GM23338 (cell line): ENCODE results near the gene THNSL1. TPM values are rescaled to one million over a fixed set of nuclear protein-coding genes. Genes with fewer than 3 reads are reported as not detected.

Experiments used
- ATAC-seq: fragments of 200-7000 bp; cut with Tn5 transposase; 3 replicates; pipeline ENCODE4 v1.9.1; 2020
- DNase-seq: peaks from one replicate; pipeline ENCODE4 v3.0.0-alpha.2; 2015; ENCODE audit warnings: low spot score
- H2AFZ ChIP-seq: fragments of 200-600 bp; sonication (generic); 2 replicates; pipeline ENCODE4 v1.8.0; 2016; ENCODE audit warnings: antibody characterized with exemption, mild to moderate bottlenecking, moderate library complexity
- H3F3A ChIP-seq: fragments of 200-600 bp; sonication (generic); replicated peaks from 2 replicates; pipeline ENCODE4 v1.8.0; 2017; ENCODE audit warnings: antibody characterized with exemption, mixed run types, low read depth
- H3K27ac ChIP-seq: fragments of 200-600 bp; sonication (generic); 2 replicates; pipeline ENCODE4 v1.6.1; 2016; ENCODE audit warnings: low read depth
- H3K27me3 ChIP-seq: fragments of 200-600 bp; sonication (generic); 2 replicates; pipeline ENCODE4 v1.8.0; 2016; ENCODE audit warnings: mild to moderate bottlenecking, mixed run types, moderate library complexity; ENCODE audit not compliant: insufficient read depth
- H3K36me3 ChIP-seq: fragments of 200-600 bp; sonication (generic); 2 replicates; pipeline ENCODE4 v1.8.0; 2016; ENCODE audit warnings: mild to moderate bottlenecking; ENCODE audit not compliant: insufficient read depth
- H3K4me1 ChIP-seq: fragments of 200-600 bp; sonication (generic); 2 replicates; pipeline ENCODE4 v1.8.0; 2016; ENCODE audit warnings: mild to moderate bottlenecking, moderate library complexity; ENCODE audit not compliant: insufficient read depth
- H3K4me2 ChIP-seq: fragments of 200-600 bp; sonication (generic); 2 replicates; pipeline ENCODE4 v1.7.1; 2017; ENCODE audit warnings: mixed run types
- H3K4me3 ChIP-seq: fragments of 200-600 bp; sonication (generic); 2 replicates; pipeline ENCODE4 v1.6.1; 2016; ENCODE audit warnings: mixed run types
- H3K79me2 ChIP-seq: fragments of 200-600 bp; sonication (generic); replicated peaks from 2 replicates; pipeline ENCODE4 v1.8.0; 2017; ENCODE audit warnings: mild to moderate bottlenecking; ENCODE audit not compliant: insufficient read depth
- H3K9me2 ChIP-seq: fragments of 200-600 bp; sonication (generic); 2 replicates; pipeline ENCODE4 v1.8.0; 2017; ENCODE audit not compliant: insufficient read depth
- H4K20me1 ChIP-seq: fragments of 200-600 bp; sonication (generic); replicated peaks from 2 replicates; pipeline ENCODE4 v1.8.0; 2017; ENCODE audit warnings: mild to moderate bottlenecking; ENCODE audit not compliant: insufficient read depth
- H3K27ac Mint-ChIP-seq: 2 replicates; pipeline ENCODE4 v1.8.0; 2020; ENCODE audit warnings: inconsistent platforms, mild to moderate bottlenecking, moderate library complexity, mixed read lengths
- H3K27me3 Mint-ChIP-seq: 3 replicates; pipeline ENCODE4 v1.8.0; 2022; ENCODE audit warnings: low read depth, mild to moderate bottlenecking, moderate library complexity, mixed read lengths, inconsistent platforms; ENCODE audit not compliant: insufficient read depth, poor library complexity
- H3K36me3 Mint-ChIP-seq: 3 replicates; pipeline ENCODE4 v1.8.0; 2021; ENCODE audit warnings: low read depth, mild to moderate bottlenecking, inconsistent platforms, moderate library complexity, mixed read lengths
- H3K4me1 Mint-ChIP-seq: 3 replicates; pipeline ENCODE4 v1.8.0; 2020; ENCODE audit warnings: mild to moderate bottlenecking, inconsistent platforms, mixed read lengths
- H3K4me3 Mint-ChIP-seq: 3 replicates; pipeline ENCODE4 v1.8.0; 2021; ENCODE audit warnings: moderate library complexity, mild to moderate bottlenecking, inconsistent platforms, mixed read lengths
- H3K9me3 Mint-ChIP-seq: 3 replicates; pipeline ENCODE4 v1.8.0; 2020; ENCODE audit warnings: moderate library complexity, mild to moderate bottlenecking, inconsistent platforms, mixed read lengths
- CREB1 ChIP-seq: fragments of 250-450 bp; sonication (Bioruptor Pico); IDR thresholded peaks from 2 replicates; pipeline ENCODE4 v1.5.0; 2020; ENCODE audit warnings: low read depth, mild to moderate bottlenecking, moderate library complexity
- EZH2 ChIP-seq: fragments of 200-600 bp; sonication (generic); IDR thresholded peaks from one replicate; pipeline ENCODE4 v1.8.0; 2017; ENCODE audit warnings: antibody characterized with exemption, mild to moderate bottlenecking, low read depth; ENCODE audit not compliant: unreplicated experiment
- JUNB ChIP-seq: IDR thresholded peaks from one replicate; pipeline ENCODE4 v1.6.1; 2016; ENCODE audit warnings: antibody characterized with exemption; ENCODE audit not compliant: unreplicated experiment
- NANOG ChIP-seq: IDR thresholded peaks from 2 replicates; pipeline ENCODE4 v1.6.1; 2016; ENCODE audit warnings: antibody characterized with exemption, borderline replicate concordance
- POLR2AphosphoS5 ChIP-seq: IDR thresholded peaks from 2 replicates; pipeline ENCODE4 v1.6.1; 2016; ENCODE audit warnings: antibody characterized with exemption, low read depth
- STAT1 ChIP-seq: IDR thresholded peaks from one replicate; pipeline ENCODE4 v1.6.1; 2016; ENCODE audit warnings: antibody characterized with exemption; ENCODE audit not compliant: unreplicated experiment
- ZNF114 ChIP-seq: fragments of 250-450 bp; sonication (Bioruptor Pico); IDR thresholded peaks from 2 replicates; pipeline ENCODE4 v1.5.0; 2020; ENCODE audit warnings: mild to moderate bottlenecking, moderate library complexity
- ZNF331 ChIP-seq: fragments of 250-450 bp; sonication (Bioruptor Pico); IDR thresholded peaks from 2 replicates; pipeline ENCODE4 v1.5.0; 2020; ENCODE audit warnings: low read depth, mild to moderate bottlenecking, moderate library complexity
- polyA plus RNA-seq: library from polyadenylated mRNA; unstranded; fragments of >200 nt; fragmentation: Nextera tagmentation; extraction: Ambion mirVana; gene quantifications from 2 replicates; pipeline ENCODE4 v1.2.1, GENCODE V29; 2016
- total RNA-seq: library from RNA; depleted of rRNA; stranded (reverse); fragments of >200 nt; shearing (Covaris generic); gene quantifications from 2 replicates; pipeline ENCODE4 v1.2.3, GENCODE V29; 2014
- TF ChIP-seq, protein P1 (sequence below): IDR thresholded peaks from one replicate; pipeline ENCODE4 v1.6.1; 2018; ENCODE audit warnings: antibody characterized with exemption; ENCODE audit not compliant: unreplicated experiment
- TF ChIP-seq, protein P2 (sequence below): fragments of 250-450 bp; sonication (Bioruptor Pico); IDR thresholded peaks from 2 replicates; pipeline ENCODE4 v1.5.0; 2020; ENCODE audit warnings: mild to moderate bottlenecking, moderate library complexity
- TF ChIP-seq, protein P3 (sequence below), 2 experiments: fragments of 200-600 bp in 1 of 2; sonication (generic) in 1 of 2; conservative IDR thresholded peaks; 2 replicates each; pipeline versions ENCODE4 v1.5.1 to v1.6.1; 2016 to 2017; ENCODE audit warnings: antibody characterized with exemption in 2 of 2, low read depth in 2 of 2, mild to moderate bottlenecking in 2 of 2, moderate library complexity in 1 of 2
- TF ChIP-seq, protein P4 (sequence below): IDR thresholded peaks from 2 replicates; pipeline ENCODE4 v1.6.1; 2016; ENCODE audit warnings: antibody characterized with exemption

The THNSL1 gene
- total and polyA plus RNA-seq, 2 experiments from 2014 or later: 2.6 to 5.8 TPM

DNA sequence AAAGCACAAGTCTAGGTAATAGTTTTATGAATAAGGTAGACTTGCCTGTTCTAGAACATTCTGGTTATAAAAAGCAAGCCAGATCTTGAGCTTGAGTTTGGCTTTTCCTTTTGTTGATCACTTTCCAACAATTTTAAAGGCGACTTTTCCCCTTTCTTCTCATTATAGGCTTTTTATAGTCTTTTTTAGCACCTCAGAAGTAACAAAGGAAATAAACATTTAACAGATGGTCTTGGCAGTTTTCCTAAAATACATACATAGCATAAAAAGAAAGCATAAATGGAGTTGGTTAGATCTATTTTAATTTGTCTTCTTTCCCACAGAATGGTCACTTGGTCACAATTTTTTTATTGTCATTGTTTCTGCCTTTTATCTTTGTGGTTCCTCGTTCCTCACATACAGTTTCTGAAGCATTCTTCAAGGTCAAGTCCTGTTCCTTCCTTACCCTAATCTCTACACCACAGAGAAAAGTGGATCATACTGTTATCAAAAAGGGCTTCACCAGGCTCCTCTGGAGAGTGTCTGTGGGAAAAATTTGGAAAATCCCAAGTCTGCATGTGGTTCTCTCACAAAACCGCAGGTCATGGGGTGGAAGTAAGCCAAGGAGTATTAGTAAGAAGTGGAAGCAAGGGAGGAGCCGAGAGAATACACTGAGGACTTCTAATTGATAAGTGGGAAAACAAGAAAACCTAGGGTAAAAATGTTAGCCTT, 31.3 kb downstream of the THNSL1 start:
- Histone ChIP-seq H3F3A (no peaks in the 10 kb centered on the region), H3K9me2 (no peaks in the 10 kb centered on the region; the same call in 1 of the 2 replicates), H2AFZ (no peak overlapping the region), H3K4me1 (no peaks in the 10 kb centered on the region), H3K36me3 (no peaks in the 10 kb centered on the region), H3K27ac (no peak overlapping the region), H3K79me2 (no peaks in the 10 kb centered on the region), H3K27me3 (no peaks in the 10 kb centered on the region), H3K4me3 (no peak overlapping the region), H4K20me1 (no peaks in the 10 kb centered on the region), H3K4me2 (no peak overlapping the region)
- Mint-ChIP-seq H3K9me3 (no peaks in the 10 kb centered on the region; the same call in 2 of the 3 replicates), H3K36me3 (no peaks in the 10 kb centered on the region; the same call in 2 of the 3 replicates), H3K4me1 (no peaks in the 10 kb centered on the region), H3K27ac (no peak overlapping the region), H3K4me3 (no peak overlapping the region), H3K27me3 (no peaks in the 10 kb centered on the region)
- ATAC-seq (no peak), DNase-seq (no peak)
- TF ChIP-seq EZH2 (no peak), JUNB (no peak), STAT1 (no peak), NANOG (no peak), ZNF331 (no peak), CREB1 (CRISPR knock-in tag) (no peak), ZNF114 (CRISPR knock-in tag) (no peak), POLR2AphosphoS5 (no peak)
- TF ChIP-seq, protein P1, sequence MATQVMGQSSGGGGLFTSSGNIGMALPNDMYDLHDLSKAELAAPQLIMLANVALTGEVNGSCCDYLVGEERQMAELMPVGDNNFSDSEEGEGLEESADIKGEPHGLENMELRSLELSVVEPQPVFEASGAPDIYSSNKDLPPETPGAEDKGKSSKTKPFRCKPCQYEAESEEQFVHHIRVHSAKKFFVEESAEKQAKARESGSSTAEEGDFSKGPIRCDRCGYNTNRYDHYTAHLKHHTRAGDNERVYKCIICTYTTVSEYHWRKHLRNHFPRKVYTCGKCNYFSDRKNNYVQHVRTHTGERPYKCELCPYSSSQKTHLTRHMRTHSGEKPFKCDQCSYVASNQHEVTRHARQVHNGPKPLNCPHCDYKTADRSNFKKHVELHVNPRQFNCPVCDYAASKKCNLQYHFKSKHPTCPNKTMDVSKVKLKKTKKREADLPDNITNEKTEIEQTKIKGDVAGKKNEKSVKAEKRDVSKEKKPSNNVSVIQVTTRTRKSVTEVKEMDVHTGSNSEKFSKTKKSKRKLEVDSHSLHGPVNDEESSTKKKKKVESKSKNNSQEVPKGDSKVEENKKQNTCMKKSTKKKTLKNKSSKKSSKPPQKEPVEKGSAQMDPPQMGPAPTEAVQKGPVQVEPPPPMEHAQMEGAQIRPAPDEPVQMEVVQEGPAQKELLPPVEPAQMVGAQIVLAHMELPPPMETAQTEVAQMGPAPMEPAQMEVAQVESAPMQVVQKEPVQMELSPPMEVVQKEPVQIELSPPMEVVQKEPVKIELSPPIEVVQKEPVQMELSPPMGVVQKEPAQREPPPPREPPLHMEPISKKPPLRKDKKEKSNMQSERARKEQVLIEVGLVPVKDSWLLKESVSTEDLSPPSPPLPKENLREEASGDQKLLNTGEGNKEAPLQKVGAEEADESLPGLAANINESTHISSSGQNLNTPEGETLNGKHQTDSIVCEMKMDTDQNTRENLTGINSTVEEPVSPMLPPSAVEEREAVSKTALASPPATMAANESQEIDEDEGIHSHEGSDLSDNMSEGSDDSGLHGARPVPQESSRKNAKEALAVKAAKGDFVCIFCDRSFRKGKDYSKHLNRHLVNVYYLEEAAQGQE: no peak
- TF ChIP-seq, protein P2, sequence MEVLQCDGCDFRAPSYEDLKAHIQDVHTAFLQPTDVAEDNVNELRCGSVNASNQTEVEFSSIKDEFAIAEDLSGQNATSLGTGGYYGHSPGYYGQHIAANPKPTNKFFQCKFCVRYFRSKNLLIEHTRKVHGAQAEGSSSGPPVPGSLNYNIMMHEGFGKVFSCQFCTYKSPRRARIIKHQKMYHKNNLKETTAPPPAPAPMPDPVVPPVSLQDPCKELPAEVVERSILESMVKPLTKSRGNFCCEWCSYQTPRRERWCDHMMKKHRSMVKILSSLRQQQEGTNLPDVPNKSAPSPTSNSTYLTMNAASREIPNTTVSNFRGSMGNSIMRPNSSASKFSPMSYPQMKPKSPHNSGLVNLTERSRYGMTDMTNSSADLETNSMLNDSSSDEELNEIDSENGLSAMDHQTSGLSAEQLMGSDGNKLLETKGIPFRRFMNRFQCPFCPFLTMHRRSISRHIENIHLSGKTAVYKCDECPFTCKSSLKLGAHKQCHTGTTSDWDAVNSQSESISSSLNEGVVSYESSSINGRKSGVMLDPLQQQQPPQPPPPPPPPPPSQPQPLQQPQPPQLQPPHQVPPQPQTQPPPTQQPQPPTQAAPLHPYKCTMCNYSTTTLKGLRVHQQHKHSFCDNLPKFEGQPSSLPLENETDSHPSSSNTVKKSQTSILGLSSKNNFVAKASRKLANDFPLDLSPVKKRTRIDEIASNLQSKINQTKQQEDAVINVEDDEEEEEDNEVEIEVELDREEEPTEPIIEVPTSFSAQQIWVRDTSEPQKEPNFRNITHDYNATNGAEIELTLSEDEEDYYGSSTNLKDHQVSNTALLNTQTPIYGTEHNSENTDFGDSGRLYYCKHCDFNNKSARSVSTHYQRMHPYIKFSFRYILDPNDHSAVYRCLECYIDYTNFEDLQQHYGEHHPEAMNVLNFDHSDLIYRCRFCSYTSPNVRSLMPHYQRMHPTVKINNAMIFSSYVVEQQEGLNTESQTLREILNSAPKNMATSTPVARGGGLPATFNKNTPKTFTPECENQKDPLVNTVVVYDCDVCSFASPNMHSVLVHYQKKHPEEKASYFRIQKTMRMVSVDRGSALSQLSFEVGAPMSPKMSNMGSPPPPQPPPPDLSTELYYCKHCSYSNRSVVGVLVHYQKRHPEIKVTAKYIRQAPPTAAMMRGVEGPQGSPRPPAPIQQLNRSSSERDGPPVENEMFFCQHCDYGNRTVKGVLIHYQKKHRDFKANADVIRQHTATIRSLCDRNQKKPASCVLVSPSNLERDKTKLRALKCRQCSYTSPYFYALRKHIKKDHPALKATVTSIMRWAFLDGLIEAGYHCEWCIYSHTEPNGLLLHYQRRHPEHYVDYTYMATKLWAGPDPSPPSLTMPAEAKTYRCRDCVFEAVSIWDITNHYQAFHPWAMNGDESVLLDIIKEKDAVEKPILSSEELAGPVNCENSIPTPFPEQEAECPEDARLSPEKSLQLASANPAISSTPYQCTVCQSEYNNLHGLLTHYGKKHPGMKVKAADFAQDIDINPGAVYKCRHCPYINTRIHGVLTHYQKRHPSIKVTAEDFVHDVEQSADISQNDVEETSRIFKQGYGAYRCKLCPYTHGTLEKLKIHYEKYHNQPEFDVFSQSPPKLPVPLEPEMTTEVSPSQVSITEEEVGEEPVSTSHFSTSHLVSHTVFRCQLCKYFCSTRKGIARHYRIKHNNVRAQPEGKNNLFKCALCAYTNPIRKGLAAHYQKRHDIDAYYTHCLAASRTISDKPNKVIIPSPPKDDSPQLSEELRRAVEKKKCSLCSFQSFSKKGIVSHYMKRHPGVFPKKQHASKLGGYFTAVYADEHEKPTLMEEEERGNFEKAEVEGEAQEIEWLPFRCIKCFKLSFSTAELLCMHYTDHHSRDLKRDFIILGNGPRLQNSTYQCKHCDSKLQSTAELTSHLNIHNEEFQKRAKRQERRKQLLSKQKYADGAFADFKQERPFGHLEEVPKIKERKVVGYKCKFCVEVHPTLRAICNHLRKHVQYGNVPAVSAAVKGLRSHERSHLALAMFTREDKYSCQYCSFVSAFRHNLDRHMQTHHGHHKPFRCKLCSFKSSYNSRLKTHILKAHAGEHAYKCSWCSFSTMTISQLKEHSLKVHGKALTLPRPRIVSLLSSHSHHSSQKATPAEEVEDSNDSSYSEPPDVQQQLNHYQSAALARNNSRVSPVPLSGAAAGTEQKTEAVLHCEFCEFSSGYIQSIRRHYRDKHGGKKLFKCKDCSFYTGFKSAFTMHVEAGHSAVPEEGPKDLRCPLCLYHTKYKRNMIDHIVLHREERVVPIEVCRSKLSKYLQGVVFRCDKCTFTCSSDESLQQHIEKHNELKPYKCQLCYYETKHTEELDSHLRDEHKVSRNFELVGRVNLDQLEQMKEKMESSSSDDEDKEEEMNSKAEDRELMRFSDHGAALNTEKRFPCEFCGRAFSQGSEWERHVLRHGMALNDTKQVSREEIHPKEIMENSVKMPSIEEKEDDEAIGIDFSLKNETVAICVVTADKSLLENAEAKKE (CRISPR knock-in tag): no peak
- TF ChIP-seq, protein P3, sequence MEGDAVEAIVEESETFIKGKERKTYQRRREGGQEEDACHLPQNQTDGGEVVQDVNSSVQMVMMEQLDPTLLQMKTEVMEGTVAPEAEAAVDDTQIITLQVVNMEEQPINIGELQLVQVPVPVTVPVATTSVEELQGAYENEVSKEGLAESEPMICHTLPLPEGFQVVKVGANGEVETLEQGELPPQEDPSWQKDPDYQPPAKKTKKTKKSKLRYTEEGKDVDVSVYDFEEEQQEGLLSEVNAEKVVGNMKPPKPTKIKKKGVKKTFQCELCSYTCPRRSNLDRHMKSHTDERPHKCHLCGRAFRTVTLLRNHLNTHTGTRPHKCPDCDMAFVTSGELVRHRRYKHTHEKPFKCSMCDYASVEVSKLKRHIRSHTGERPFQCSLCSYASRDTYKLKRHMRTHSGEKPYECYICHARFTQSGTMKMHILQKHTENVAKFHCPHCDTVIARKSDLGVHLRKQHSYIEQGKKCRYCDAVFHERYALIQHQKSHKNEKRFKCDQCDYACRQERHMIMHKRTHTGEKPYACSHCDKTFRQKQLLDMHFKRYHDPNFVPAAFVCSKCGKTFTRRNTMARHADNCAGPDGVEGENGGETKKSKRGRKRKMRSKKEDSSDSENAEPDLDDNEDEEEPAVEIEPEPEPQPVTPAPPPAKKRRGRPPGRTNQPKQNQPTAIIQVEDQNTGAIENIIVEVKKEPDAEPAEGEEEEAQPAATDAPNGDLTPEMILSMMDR (conservative IDR thresholded peaks at IDR 0.05; ENCODE audit: low read depth in 2 of 2): no peak
- TF ChIP-seq, protein P4, sequence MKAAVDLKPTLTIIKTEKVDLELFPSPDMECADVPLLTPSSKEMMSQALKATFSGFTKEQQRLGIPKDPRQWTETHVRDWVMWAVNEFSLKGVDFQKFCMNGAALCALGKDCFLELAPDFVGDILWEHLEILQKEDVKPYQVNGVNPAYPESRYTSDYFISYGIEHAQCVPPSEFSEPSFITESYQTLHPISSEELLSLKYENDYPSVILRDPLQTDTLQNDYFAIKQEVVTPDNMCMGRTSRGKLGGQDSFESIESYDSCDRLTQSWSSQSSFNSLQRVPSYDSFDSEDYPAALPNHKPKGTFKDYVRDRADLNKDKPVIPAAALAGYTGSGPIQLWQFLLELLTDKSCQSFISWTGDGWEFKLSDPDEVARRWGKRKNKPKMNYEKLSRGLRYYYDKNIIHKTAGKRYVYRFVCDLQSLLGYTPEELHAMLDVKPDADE: no peak
